ENCODE results near the gene TEX2. TPM values are rescaled to one million over a fixed set of nuclear protein-coding genes. Genes with fewer than 3 reads are reported as not detected.
"Not testable (repeated sequence)": the region's sequence is repeated elsewhere in the genome, so short reads cannot be mapped to it uniquely, and the experiment has no call there.

TEX2 gene
- total RNA-seq, 1 experiment from 2014 or later = 16.7 TPM

GRCh38 chr17:64236827-64237403 lies 26.1 kb downstream of the TEX2 start:
- no peak for DNase-seq (ENCODE audit: low read depth)

- DNase-seq (ENCODE audit: low read depth) = no peak
Observed at GRCh38 chr17:64234961-64235360, 28.1 kb downstream of the TEX2 start.

- DNase-seq (ENCODE audit: low read depth) = no peak
Observed at GRCh38 chr17:64232466-64233262, 30.4 kb downstream of the TEX2 start.

- no peak for DNase-seq (ENCODE audit: low read depth)
Observed at GRCh38 chr17:64231567-64232141, 31.4 kb downstream of the TEX2 start.

- peak; percentile 92 for DNase-seq (ENCODE audit: low read depth)
Observed at GRCh38 chr17:64230791-64231408, 32.2 kb downstream of the TEX2 start.

GRCh38 chr17:64229815-64230728 lies 33.0 kb downstream of the TEX2 start:
- DNase-seq (ENCODE audit: low read depth) = no peak

GRCh38 chr17:64226132-64226531 lies 36.9 kb downstream of the TEX2 start:
- DNase-seq (ENCODE audit: low read depth) = no peak

- DNase-seq (ENCODE audit: low read depth) = no peak
Observed at GRCh38 chr17:64225410-64225809, 37.6 kb downstream of the TEX2 start.

- DNase-seq (ENCODE audit: low read depth) = no peak
Observed at GRCh38 chr17:64223931-64224629, 39.0 kb downstream of the TEX2 start.

GRCh38 chr17:64223283-64223682 lies 39.8 kb downstream of the TEX2 start:
- DNase-seq (ENCODE audit: low read depth) = no peak

- DNase-seq (ENCODE audit: low read depth) = no peak
Observed at GRCh38 chr17:64221679-64222078, 41.4 kb downstream of the TEX2 start.

GRCh38 chr17:64220604-64221003 lies 42.5 kb downstream of the TEX2 start:
- DNase-seq (ENCODE audit: low read depth) = not testable (repeated sequence)

- DNase-seq (ENCODE audit: low read depth) = no peak
Observed at GRCh38 chr17:64219571-64219970, 43.5 kb downstream of the TEX2 start.

GRCh38 chr17:64218066-64218465 lies 45.0 kb downstream of the TEX2 start:
- no peak for DNase-seq (ENCODE audit: low read depth)

GRCh38 chr17:64217249-64217691 lies 45.8 kb downstream of the TEX2 start:
- no peak for DNase-seq (ENCODE audit: low read depth)

- DNase-seq (ENCODE audit: low read depth) = peak; percentile 65
Observed at GRCh38 chr17:64216338-64217248, 46.5 kb downstream of the TEX2 start.

- DNase-seq (ENCODE audit: low read depth) = peak; percentile 64
Observed at GRCh38 chr17:64216000-64216337, 47.1 kb downstream of the TEX2 start.

- no peak for DNase-seq (ENCODE audit: low read depth)
Observed at GRCh38 chr17:64214950-64215349, 48.1 kb downstream of the TEX2 start.

- no peak for DNase-seq (ENCODE audit: low read depth)
Observed at GRCh38 chr17:64213995-64214811, 48.9 kb downstream of the TEX2 start.

Data from RPMI7951 (cell line).